ENCODE measurements around the gene ZNF618. TPM values are rescaled to one million over a fixed set of nuclear protein-coding genes. Genes with fewer than 3 reads are reported as not detected.

ZNF618 gene
- total RNA-seq, 1 experiment from 2014 or later, result 4.2 TPM

- no peak overlapping the region for H3K9ac ChIP-seq (ENCODE audit: low read length)
- intact Hi-C loops (cut with micrococcal nuclease), result no loop called here
- no peaks in the 10 kb centered on the region for H4K20me1 ChIP-seq (ENCODE audit: low read length)
- POLR2A ChIA-PET (ENCODE audit: unreplicated experiment), result no interaction called here
- no peaks in the 10 kb centered on the region for H3F3A ChIP-seq (ENCODE audit: low read length, unreplicated experiment)
- no peak overlapping the region for H3K4me3 ChIP-seq (ENCODE audit: low read length)
- H3K9me2 ChIP-seq (replicated peaks; ENCODE audit: low read length), result no peaks in the 10 kb centered on the region
- no peaks in the 10 kb centered on the region for H3K36me3 ChIP-seq (ENCODE audit: low read depth, low read length)
- CTCF ChIA-PET, result no interaction called here
- no peak for ATAC-seq
- no peaks in the 10 kb centered on the region for H3K9me3 ChIP-seq (ENCODE audit: low read length)
- H3K27me3 ChIP-seq (ENCODE audit: low read length), result no peaks in the 10 kb centered on the region
- TF ChIP-seq EZH2 (IDR thresholded peaks at IDR 0.05; ENCODE audit: low read length, unreplicated experiment), result no peak
- no peak for TF ChIP-seq EZH2phosphoT487 (IDR thresholded peaks at IDR 0.05; ENCODE audit: borderline replicate concordance, low read length)
- TF ChIP-seq, protein P1, sequence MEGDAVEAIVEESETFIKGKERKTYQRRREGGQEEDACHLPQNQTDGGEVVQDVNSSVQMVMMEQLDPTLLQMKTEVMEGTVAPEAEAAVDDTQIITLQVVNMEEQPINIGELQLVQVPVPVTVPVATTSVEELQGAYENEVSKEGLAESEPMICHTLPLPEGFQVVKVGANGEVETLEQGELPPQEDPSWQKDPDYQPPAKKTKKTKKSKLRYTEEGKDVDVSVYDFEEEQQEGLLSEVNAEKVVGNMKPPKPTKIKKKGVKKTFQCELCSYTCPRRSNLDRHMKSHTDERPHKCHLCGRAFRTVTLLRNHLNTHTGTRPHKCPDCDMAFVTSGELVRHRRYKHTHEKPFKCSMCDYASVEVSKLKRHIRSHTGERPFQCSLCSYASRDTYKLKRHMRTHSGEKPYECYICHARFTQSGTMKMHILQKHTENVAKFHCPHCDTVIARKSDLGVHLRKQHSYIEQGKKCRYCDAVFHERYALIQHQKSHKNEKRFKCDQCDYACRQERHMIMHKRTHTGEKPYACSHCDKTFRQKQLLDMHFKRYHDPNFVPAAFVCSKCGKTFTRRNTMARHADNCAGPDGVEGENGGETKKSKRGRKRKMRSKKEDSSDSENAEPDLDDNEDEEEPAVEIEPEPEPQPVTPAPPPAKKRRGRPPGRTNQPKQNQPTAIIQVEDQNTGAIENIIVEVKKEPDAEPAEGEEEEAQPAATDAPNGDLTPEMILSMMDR (conservative IDR thresholded peaks at IDR 0.05; ENCODE audit: low read depth, low read length), result no peak
- no peak overlapping the region for H3K27ac ChIP-seq (ENCODE audit: low read length)
- H3K4me1 ChIP-seq (ENCODE audit: insufficient read depth, low read length), result no peaks in the 10 kb centered on the region
- DNase-seq, result no peak
- no peaks in the 10 kb centered on the region for H3K79me2 ChIP-seq (ENCODE audit: low read length)
- no peak overlapping the region for H3K4me2 ChIP-seq (ENCODE audit: low read length)
- BruUV-seq (replicated peaks), result no TSS peak
- no peak overlapping the region for H2AFZ ChIP-seq (ENCODE audit: low read length)
Observed at GRCh38 chr9:113989714-113990569, 113.8 kb downstream of the ZNF618 start.

- H3K36me3 ChIP-seq (ENCODE audit: low read depth, low read length), result no peaks in the 10 kb centered on the region
- H4K20me1 ChIP-seq (ENCODE audit: low read length), result no peaks in the 10 kb centered on the region
- no peaks in the 10 kb centered on the region for H3K9me3 ChIP-seq (ENCODE audit: low read length)
- no peaks in the 10 kb centered on the region for H3K4me1 ChIP-seq (ENCODE audit: insufficient read depth, low read length)
- H2AFZ ChIP-seq (ENCODE audit: low read length), result no peak overlapping the region
- BruUV-seq (replicated peaks), result no TSS peak
- no peaks in the 10 kb centered on the region for H3K79me2 ChIP-seq (ENCODE audit: low read length)
- no peak overlapping the region for H3K4me2 ChIP-seq (ENCODE audit: low read length)
- ATAC-seq (no peak), DNase-seq (no peak)
- TF ChIP-seq, protein P1 (conservative IDR thresholded peaks at IDR 0.05; ENCODE audit: low read depth, low read length), result no peak
- ChIA-PET POLR2A (ENCODE audit: unreplicated experiment) (no interaction called here), CTCF (no interaction called here)
- H3K27me3 ChIP-seq (ENCODE audit: low read length), result no peaks in the 10 kb centered on the region
- intact Hi-C loops (cut with micrococcal nuclease), result no loop called here
- no peaks in the 10 kb centered on the region for H3F3A ChIP-seq (ENCODE audit: low read length, unreplicated experiment)
- H3K9ac ChIP-seq (ENCODE audit: low read length), result no peak overlapping the region
- no peak overlapping the region for H3K27ac ChIP-seq (ENCODE audit: low read length)
- no peak overlapping the region for H3K4me3 ChIP-seq (ENCODE audit: low read length)
- H3K9me2 ChIP-seq (replicated peaks; ENCODE audit: low read length), result no peaks in the 10 kb centered on the region
Observed at GRCh38 chr9:113990570-113990907, 114.4 kb downstream of the ZNF618 start.

GRCh38 chr9:113990975-113991471 is 114.9 kb downstream of the ZNF618 start:
- DNase-seq (no peak), ATAC-seq (no peak)
- no peaks in the 10 kb centered on the region for H3K9me3 ChIP-seq (ENCODE audit: low read length)
- no peak overlapping the region for H3K27ac ChIP-seq (ENCODE audit: low read length)
- no peaks in the 10 kb centered on the region for H4K20me1 ChIP-seq (ENCODE audit: low read length)
- H3K4me1 ChIP-seq (ENCODE audit: insufficient read depth, low read length), result no peaks in the 10 kb centered on the region
- H2AFZ ChIP-seq (ENCODE audit: low read length), result no peak overlapping the region
- H3K9me2 ChIP-seq (replicated peaks; ENCODE audit: low read length), result no peaks in the 10 kb centered on the region
- CTCF ChIA-PET, result no interaction called here
- no peaks in the 10 kb centered on the region for H3K36me3 ChIP-seq (ENCODE audit: low read depth, low read length)
- no peak overlapping the region for H3K4me3 ChIP-seq (ENCODE audit: low read length)
- POLR2A ChIA-PET (ENCODE audit: unreplicated experiment), result no interaction called here
- TF ChIP-seq EZH2phosphoT487 (IDR thresholded peaks at IDR 0.05; ENCODE audit: borderline replicate concordance, low read length) (no peak), EZH2 (IDR thresholded peaks at IDR 0.05; ENCODE audit: low read length, unreplicated experiment) (no peak)
- TF ChIP-seq, protein P1 (conservative IDR thresholded peaks at IDR 0.05; ENCODE audit: low read depth, low read length), result no peak
- no peaks in the 10 kb centered on the region for H3K27me3 ChIP-seq (ENCODE audit: low read length)
- H3K4me2 ChIP-seq (ENCODE audit: low read length), result no peak overlapping the region
- no peaks in the 10 kb centered on the region for H3F3A ChIP-seq (ENCODE audit: low read length, unreplicated experiment)
- intact Hi-C loops (cut with micrococcal nuclease), result no loop called here
- no peaks in the 10 kb centered on the region for H3K79me2 ChIP-seq (ENCODE audit: low read length)
- no TSS peak for BruUV-seq (replicated peaks)
- H3K9ac ChIP-seq (ENCODE audit: low read length), result no peak overlapping the region

Data from PC-3 (cell line).